ENCODE data around the gene GAGE10. TPM values are rescaled to one million over a fixed set of nuclear protein-coding genes. Genes with fewer than 3 reads are reported as not detected.
A peak's percentile ranks its signal among the peaks of the same experiment; 100 is the strongest.

Gene GAGE10
- not detected for total RNA-seq

DNA sequence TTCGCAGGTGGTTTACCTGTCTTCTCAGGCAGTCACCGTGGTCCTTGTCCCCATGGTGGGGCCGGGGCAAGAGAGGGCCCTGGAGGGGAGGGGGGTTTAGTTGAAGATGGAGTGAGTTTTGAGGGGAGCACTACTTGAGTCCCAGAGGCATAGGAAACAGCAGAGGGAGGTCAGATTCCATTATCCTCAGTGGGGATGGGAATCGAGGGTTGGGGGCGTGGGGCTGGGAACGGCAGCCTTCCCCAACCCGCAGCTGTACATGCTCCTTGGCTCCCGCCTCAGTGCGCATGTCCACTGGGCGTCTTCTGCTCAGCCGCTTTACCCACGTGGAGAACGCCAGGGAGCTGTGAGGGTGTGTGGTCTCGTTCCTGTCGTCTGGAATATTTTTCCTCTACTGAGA is at the start of gene GAGE10:
Gene GAGE10 (plus strand): TSS at position 301 of the 400 bp plus-strand sequence. CDS start 1,214 bp downstream, outside the sequence.
- no peak for ATAC-seq (ENCODE audit: low FRiP score in 2 of 2)
- Histone ChIP-seq H3K36me3 (no peaks in the 10 kb centered on the region), H3K27ac (no peak within 1 kb of the TSS), H3K27me3 (no peaks in the 10 kb centered on the region), H3K4me3 (no peak within 1 kb of the TSS), H3K9me3 (no peaks in the 10 kb centered on the region), H3K4me1 (no peaks in the 10 kb centered on the region)
- no peak for DNase-seq
- no peak for TF ChIP-seq POLR2AphosphoS5 (IDR thresholded peaks at IDR 0.05)
- no peak for TF ChIP-seq CTCF (IDR thresholded peaks at IDR 0.05)
- no peak for TF ChIP-seq EP300 (IDR thresholded peaks at IDR 0.05)
- no peak for TF ChIP-seq POLR2A (IDR thresholded peaks at IDR 0.05)
- 85 to 86% methylated on average over 7 to 15 of the region's 15 CpGs for WGBS, 2 donors

DNA sequence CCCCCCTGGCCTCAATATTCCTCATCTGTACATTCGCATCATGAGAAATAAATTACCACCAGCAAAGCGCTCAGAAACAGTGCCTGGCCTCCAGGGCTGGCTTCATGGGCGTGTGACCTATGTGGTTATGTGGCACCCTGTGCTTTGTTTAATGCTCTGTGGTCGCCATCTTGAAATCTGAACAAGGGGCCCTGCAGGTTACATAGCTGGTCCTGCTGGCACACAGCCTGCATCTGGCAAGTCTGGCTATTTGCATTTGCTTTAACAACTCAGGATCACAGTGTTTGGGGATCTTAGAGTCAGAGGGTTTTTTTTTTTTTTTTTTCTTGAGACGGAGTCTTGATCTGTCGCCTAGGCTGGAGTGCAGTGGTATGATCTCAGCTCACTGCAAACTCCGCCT is 48.8 kb upstream of the GAGE10 start:
- no peak overlapping the region for H3K27ac ChIP-seq
- WGBS, 2 donors: 18 to 85% methylated on average over 2 to 7 of the region's 7 CpGs
- no peak for DNase-seq
- peaks cover 0 to 10% (median 1%) of the 10 kb centered on the region in 4 donors for H3K36me3 ChIP-seq
- no peak overlapping the region for H3K4me3 ChIP-seq
- no peaks in the 10 kb centered on the region for H3K27me3 ChIP-seq
- no peak for ATAC-seq (ENCODE audit: low FRiP score in 2 of 2)
- no peak for TF ChIP-seq POLR2A (IDR thresholded peaks at IDR 0.05)
- no peak for TF ChIP-seq CTCF (IDR thresholded peaks at IDR 0.05)
- TF ChIP-seq EP300 (IDR thresholded peaks at IDR 0.05): no peak
- no peak for TF ChIP-seq POLR2AphosphoS5 (IDR thresholded peaks at IDR 0.05)
- H3K4me1 ChIP-seq: no peaks in the 10 kb centered on the region
- no peaks in the 10 kb centered on the region for H3K9me3 ChIP-seq

- Histone ChIP-seq H3K9me3 (no peaks in the 10 kb centered on the region), H3K4me1 (no peaks in the 10 kb centered on the region), H3K4me3 (no peak overlapping the region), H3K36me3 (no peaks in the 10 kb centered on the region), H3K27ac (no peak overlapping the region), H3K27me3 (no peaks in the 10 kb centered on the region)
- no peak for ATAC-seq (ENCODE audit: low FRiP score in 2 of 2)
- no peak for DNase-seq
- TF ChIP-seq EP300 (IDR thresholded peaks at IDR 0.05) (no peak), POLR2AphosphoS5 (IDR thresholded peaks at IDR 0.05) (no peak), POLR2A (IDR thresholded peaks at IDR 0.05) (no peak)
- 74 to 80% methylated on average over 3 to 9 of the region's 9 CpGs for WGBS, 2 donors
These were observed 47.0 kb upstream of the GAGE10 start for GRCh38 chrX:49256268-49256995.

- H3K4me1 ChIP-seq: no peaks in the 10 kb centered on the region
- WGBS, 2 donors: 79 to 81% methylated on average over 5 to 14 of the region's 14 CpGs
- H3K27ac ChIP-seq: no peak overlapping the region
- no peaks in the 10 kb centered on the region for H3K36me3 ChIP-seq
- no peak overlapping the region for H3K4me3 ChIP-seq
- no peak for TF ChIP-seq CTCF (IDR thresholded peaks at IDR 0.05)
- TF ChIP-seq EP300 (IDR thresholded peaks at IDR 0.05): no peak
- no peak for TF ChIP-seq POLR2AphosphoS5 (IDR thresholded peaks at IDR 0.05)
- TF ChIP-seq POLR2A (IDR thresholded peaks at IDR 0.05): no peak
- H3K27me3 ChIP-seq: no peaks in the 10 kb centered on the region
- no peaks in the 10 kb centered on the region for H3K9me3 ChIP-seq
- DNase-seq (peak in 1 of 2 donors; percentile 31), ATAC-seq (ENCODE audit: low FRiP score in 2 of 2) (no peak)
These were observed 46.2 kb upstream of the GAGE10 start for GRCh38 chrX:49257074-49257790.

DNA sequence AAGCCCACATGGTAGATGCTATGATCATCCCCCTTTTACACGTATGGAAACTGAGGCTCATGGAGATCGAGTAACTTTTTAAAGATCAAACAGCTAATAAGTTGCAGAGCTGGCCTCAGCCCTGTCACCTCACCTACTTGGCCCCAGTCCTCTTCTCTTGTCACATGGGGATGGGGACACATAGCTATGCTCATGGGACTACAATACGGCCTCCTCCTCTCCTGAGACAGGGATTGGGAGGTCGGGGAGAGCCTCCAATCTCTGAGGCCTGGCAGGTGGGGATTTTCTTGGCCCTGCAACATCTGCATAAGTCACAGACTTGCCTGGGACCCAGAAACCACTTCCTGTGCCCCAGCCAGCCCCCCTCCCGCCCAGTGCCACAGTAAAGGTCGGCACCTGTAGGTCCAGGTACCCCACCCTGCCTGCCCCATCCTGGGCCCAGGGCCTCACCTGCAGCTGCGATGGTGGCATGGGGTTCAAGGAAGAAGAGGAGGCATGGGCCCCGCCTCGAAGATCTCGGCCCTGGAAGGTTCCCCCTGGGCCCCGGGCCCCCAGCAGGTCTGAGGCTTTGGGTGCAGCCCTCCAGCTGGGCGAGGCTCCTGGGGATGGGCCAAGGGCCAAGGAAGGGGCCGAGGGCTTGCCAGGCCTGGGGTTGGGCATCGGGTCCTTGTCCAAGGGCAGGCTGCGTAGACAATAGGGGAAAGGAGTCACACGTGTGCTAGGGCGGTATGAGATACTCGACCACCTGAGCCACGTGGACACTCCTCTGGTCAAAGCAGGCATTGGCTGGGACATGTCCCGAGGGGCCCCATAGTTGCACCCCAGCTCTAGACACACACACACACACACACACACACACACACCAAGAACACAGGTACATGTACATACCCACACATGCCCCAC is 45.3 kb upstream of the GAGE10 start:
- no peak overlapping the region for H3K4me3 ChIP-seq
- no peaks in the 10 kb centered on the region for H3K4me1 ChIP-seq
- H3K27me3 ChIP-seq: no peaks in the 10 kb centered on the region
- ATAC-seq (ENCODE audit: low FRiP score in 2 of 2) (no peak), DNase-seq (peak in 1 of 2 donors; percentile 25)
- H3K27ac ChIP-seq: no peak overlapping the region
- no peaks in the 10 kb centered on the region for H3K36me3 ChIP-seq
- 62 to 65% methylated on average over 2 to 20 of the region's 20 CpGs for WGBS, 2 donors
- no peak for TF ChIP-seq POLR2A (IDR thresholded peaks at IDR 0.05)
- no peak for TF ChIP-seq EP300 (IDR thresholded peaks at IDR 0.05)
- TF ChIP-seq CTCF (IDR thresholded peaks at IDR 0.05): no peak
- TF ChIP-seq POLR2AphosphoS5 (IDR thresholded peaks at IDR 0.05): no peak
- no peaks in the 10 kb centered on the region for H3K9me3 ChIP-seq
